IMR-90 (cell line): ENCODE measurements around the gene SH2B3. TPM values are rescaled to one million over a fixed set of nuclear protein-coding genes. Genes with fewer than 3 reads are reported as not detected.

Source experiments
- polyA plus RNA-seq, 3 experiments: library from polyadenylated mRNA; depleted of rRNA; stranded (reverse); fragments of >200 nt; gene quantifications; 2 replicates each; pipeline ENCODE4 v1.2.3, GENCODE V29; 2012; ENCODE audit warnings: low replicate concordance in 1 of 3
- total RNA-seq: library from RNA; depleted of rRNA; stranded (reverse); fragments of >200 nt; gene quantifications from 2 replicates; pipeline ENCODE4 v1.2.3, GENCODE V29; 2012; rRNA removed

Gene SH2B3
- total and polyA plus RNA-seq, 2 of the 4 experiments (the other 2 are of a cell fraction), result 9.3 to 20.2 TPM

Other genes starting within 250 kb of the SH2B3 start
- gene PHETA1, start 36.8 kb upstream of the SH2B3 start, total RNA-seq, result 3.1 and 3.2 TPM in 2 replicates
- 6.6 and 7.1 TPM in 2 replicates for gene PHETA1, start 36.8 kb upstream of the SH2B3 start, polyA plus RNA-seq (2012; rRNA removed)
- gene ATXN2, start 193.4 kb downstream of the SH2B3 start, total RNA-seq, result 12.4 and 20.6 TPM in 2 replicates
- 63.3 and 66.5 TPM in 2 replicates for gene ATXN2, start 193.4 kb downstream of the SH2B3 start, polyA plus RNA-seq (2012; rRNA removed)